Measurements from ENCODE around the gene CLEC18C. TPM values are rescaled to one million over a fixed set of nuclear protein-coding genes. Genes with fewer than 3 reads are reported as not detected.
"Not testable (repeated sequence)": the region's sequence is repeated elsewhere in the genome, so short reads cannot be mapped to it uniquely, and the experiment has no call there.

CLEC18C gene
- total and polyA plus RNA-seq, 2 of the 4 experiments (the other 2 are of a cell fraction), result 0.03 TPM; not detected in 1

- H4K20me1 ChIP-seq (ENCODE audit: insufficient read depth, low read length); H3K9ac ChIP-seq (ENCODE audit: low read depth, low read length); intact Hi-C loops (cut with micrococcal nuclease); H3K27ac ChIP-seq (ENCODE audit: insufficient read depth, low read length); H3K4me1 ChIP-seq (ENCODE audit: control insufficient read depth, insufficient read depth, low read length); H3K9me3 ChIP-seq (ENCODE audit: control insufficient read depth, insufficient read depth, low read length); BruUV-seq (replicated peaks); H4K8ac ChIP-seq (ENCODE audit: low read depth in 2 of 2, low read length in 2 of 2); H2BK20ac ChIP-seq (ENCODE audit: low read depth, low read length); H3K4me3 ChIP-seq (ENCODE audit: insufficient read depth, low read depth, low read length); H2BK15ac ChIP-seq (ENCODE audit: low read depth, low read length); POLR2A ChIA-PET (ENCODE audit: unreplicated experiment); ATAC-seq (ENCODE audit: low read depth); H2BK120ac ChIP-seq (ENCODE audit: low read depth, low read length); H4K5ac ChIP-seq (ENCODE audit: low read depth, low read length); dilution Hi-C loops (cut with HindIII; ENCODE audit: low sequenced_read_pairs, unreplicated experiment); H2AK9ac ChIP-seq (replicated peaks; ENCODE audit: low read depth, low read length, poor library complexity); H3K23ac ChIP-seq (ENCODE audit: low read depth, low read length); H4K91ac ChIP-seq (ENCODE audit: insufficient read depth, low read depth, low read length); DNase-seq; H3K18ac ChIP-seq (ENCODE audit: low read depth, low read length); H2AFZ ChIP-seq (replicated peaks; ENCODE audit: low read length, poor library complexity); H3K14ac ChIP-seq (replicated peaks; ENCODE audit: low read depth, low read length); H2AK5ac ChIP-seq (ENCODE audit: low read depth, low read length); in situ Hi-C loops (cut with MboI; ENCODE audit: low sequenced_read_pairs); CTCF ChIA-PET; H3K4ac ChIP-seq (ENCODE audit: low read depth, low read length); H3K4me2 ChIP-seq (ENCODE audit: low read depth, low read length); H2BK5ac ChIP-seq (ENCODE audit: low read depth, low read length, poor library complexity, severe bottlenecking); H3K56ac ChIP-seq (ENCODE audit: extremely low read depth, insufficient read depth, low read length); H3K79me1 ChIP-seq (ENCODE audit: low read depth in 1 of 2, low read length in 2 of 2); H3K27me3 ChIP-seq (ENCODE audit: control insufficient read depth, insufficient read depth, low read length); H3K9me1 ChIP-seq (ENCODE audit: insufficient read depth, low read length): not testable (repeated sequence)
- peaks cover 51% of the 10 kb centered on the region for H3K36me3 ChIP-seq (ENCODE audit: control insufficient read depth, insufficient read depth, low read length)
- no CpG with 5 or more reads among the region's 6 CpGs for WGBS, 2 experiments (ENCODE audit: extremely low coverage in 2 of 2, insufficient read length in 1 of 2)
These were observed 25.1 kb upstream of the CLEC18C start for GRCh38 chr16:70148453-70148852.

- H3K9me1 ChIP-seq (ENCODE audit: insufficient read depth, low read length); in situ Hi-C loops (cut with MboI; ENCODE audit: low sequenced_read_pairs); H3K4me2 ChIP-seq (ENCODE audit: low read depth, low read length); H3K9me3 ChIP-seq (ENCODE audit: control insufficient read depth, insufficient read depth, low read length); H3K9ac ChIP-seq (ENCODE audit: low read depth, low read length); H3K4me3 ChIP-seq (ENCODE audit: insufficient read depth, low read depth, low read length); DNase-seq; H4K8ac ChIP-seq (ENCODE audit: low read depth in 2 of 2, low read length in 2 of 2); H3K4ac ChIP-seq (ENCODE audit: low read depth, low read length); dilution Hi-C loops (cut with HindIII; ENCODE audit: low sequenced_read_pairs, unreplicated experiment); H2AK9ac ChIP-seq (replicated peaks; ENCODE audit: low read depth, low read length, poor library complexity); H2BK15ac ChIP-seq (ENCODE audit: low read depth, low read length); H3K56ac ChIP-seq (ENCODE audit: extremely low read depth, insufficient read depth, low read length); H4K20me1 ChIP-seq (ENCODE audit: insufficient read depth, low read length); H3K27me3 ChIP-seq (ENCODE audit: control insufficient read depth, insufficient read depth, low read length); H2BK20ac ChIP-seq (ENCODE audit: low read depth, low read length); POLR2A ChIA-PET (ENCODE audit: unreplicated experiment); H2BK120ac ChIP-seq (ENCODE audit: low read depth, low read length); H3K27ac ChIP-seq (ENCODE audit: insufficient read depth, low read length); H4K5ac ChIP-seq (ENCODE audit: low read depth, low read length); H3K18ac ChIP-seq (ENCODE audit: low read depth, low read length); CTCF ChIA-PET; H3K14ac ChIP-seq (replicated peaks; ENCODE audit: low read depth, low read length); H3K4me1 ChIP-seq (ENCODE audit: control insufficient read depth, insufficient read depth, low read length); BruUV-seq (replicated peaks); intact Hi-C loops (cut with micrococcal nuclease); H2BK5ac ChIP-seq (ENCODE audit: low read depth, low read length, poor library complexity, severe bottlenecking); H2AFZ ChIP-seq (replicated peaks; ENCODE audit: low read length, poor library complexity); H3K23ac ChIP-seq (ENCODE audit: low read depth, low read length); ATAC-seq (ENCODE audit: low read depth); H4K91ac ChIP-seq (ENCODE audit: insufficient read depth, low read depth, low read length); H3K79me1 ChIP-seq (ENCODE audit: low read depth in 1 of 2, low read length in 2 of 2); H2AK5ac ChIP-seq (ENCODE audit: low read depth, low read length): not testable (repeated sequence)
- WGBS, 2 experiments (ENCODE audit: extremely low coverage in 2 of 2, insufficient read length in 1 of 2), result 100% methylated on average over 1 of the region's 8 CpGs; no CpG with 5 or more reads in 1 of the 2 experiments
- peaks cover 52% of the 10 kb centered on the region for H3K36me3 ChIP-seq (ENCODE audit: control insufficient read depth, insufficient read depth, low read length)
These were observed 24.3 kb upstream of the CLEC18C start for GRCh38 chr16:70149296-70149695.

All from IMR-90 (cell line).